Bronchial epithelial cell (primary cell): ENCODE results near the gene MRPS27. TPM values are rescaled to one million over a fixed set of nuclear protein-coding genes. Genes with fewer than 3 reads are reported as not detected.

Experiments
- DNase-seq: peaks from one replicate; pipeline ENCODE4 v3.0.0-alpha.2; 2010; ENCODE audit warnings: low read depth
- FAIRE-seq: peaks from 2 replicates; lab custom pipeline; 2011; peaks lifted over from hg19 to GRCh38; lab: Jason Lieb, UNC
- H3K27me3 ChIP-seq: 2 replicates; pipeline ENCODE4 v1.5.1; 2011; ENCODE audit warnings: low read length; ENCODE audit not compliant: control insufficient read depth, insufficient read depth
- H3K36me3 ChIP-seq: 2 replicates; pipeline ENCODE4 v1.5.1; 2011; ENCODE audit warnings: low read length; ENCODE audit not compliant: control insufficient read depth, insufficient read depth
- H3K4me3 ChIP-seq: 2 replicates; pipeline ENCODE4 v1.5.1; 2011; ENCODE audit warnings: mild to moderate bottlenecking, low read depth, low read length, control low read depth
- total RNA-seq: library from RNA; depleted of rRNA; stranded (reverse); fragments of >200 nt; gene quantifications from 2 replicates; pipeline ENCODE4 v1.2.1, GENCODE V29; 2014
- TF ChIP-seq, protein P1 (sequence below): IDR thresholded peaks from 2 replicates; pipeline ENCODE4 v1.5.1; 2011; ENCODE audit warnings: mild to moderate bottlenecking, moderate library complexity, low read length, control low read depth, inconsistent platforms; ENCODE audit not compliant: insufficient read depth, severe bottlenecking

MRPS27 gene
- total RNA-seq, 1 donor from 2014 or later, result 53.4 TPM

GRCh38 chr5:72226950-72227349, 93.1 kb downstream of the MRPS27 start:
- H3K36me3 ChIP-seq, result peaks cover 11% of the 10 kb centered on the region
- FAIRE-seq, result no peak
- DNase-seq, result no peak
- TF ChIP-seq, protein P1, sequence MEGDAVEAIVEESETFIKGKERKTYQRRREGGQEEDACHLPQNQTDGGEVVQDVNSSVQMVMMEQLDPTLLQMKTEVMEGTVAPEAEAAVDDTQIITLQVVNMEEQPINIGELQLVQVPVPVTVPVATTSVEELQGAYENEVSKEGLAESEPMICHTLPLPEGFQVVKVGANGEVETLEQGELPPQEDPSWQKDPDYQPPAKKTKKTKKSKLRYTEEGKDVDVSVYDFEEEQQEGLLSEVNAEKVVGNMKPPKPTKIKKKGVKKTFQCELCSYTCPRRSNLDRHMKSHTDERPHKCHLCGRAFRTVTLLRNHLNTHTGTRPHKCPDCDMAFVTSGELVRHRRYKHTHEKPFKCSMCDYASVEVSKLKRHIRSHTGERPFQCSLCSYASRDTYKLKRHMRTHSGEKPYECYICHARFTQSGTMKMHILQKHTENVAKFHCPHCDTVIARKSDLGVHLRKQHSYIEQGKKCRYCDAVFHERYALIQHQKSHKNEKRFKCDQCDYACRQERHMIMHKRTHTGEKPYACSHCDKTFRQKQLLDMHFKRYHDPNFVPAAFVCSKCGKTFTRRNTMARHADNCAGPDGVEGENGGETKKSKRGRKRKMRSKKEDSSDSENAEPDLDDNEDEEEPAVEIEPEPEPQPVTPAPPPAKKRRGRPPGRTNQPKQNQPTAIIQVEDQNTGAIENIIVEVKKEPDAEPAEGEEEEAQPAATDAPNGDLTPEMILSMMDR, result no peak
- H3K27me3 ChIP-seq, result no peaks in the 10 kb centered on the region
- H3K4me3 ChIP-seq, result no peak overlapping the region

- TF ChIP-seq, protein P1, result no peak
- no peak for DNase-seq
- no peak for FAIRE-seq
- peaks cover 12% of the 10 kb centered on the region for H3K36me3 ChIP-seq
- H3K4me3 ChIP-seq, result no peak overlapping the region
- H3K27me3 ChIP-seq, result no peaks in the 10 kb centered on the region
These were observed 94.3 kb downstream of the MRPS27 start for GRCh38 chr5:72225741-72226140.

DNA sequence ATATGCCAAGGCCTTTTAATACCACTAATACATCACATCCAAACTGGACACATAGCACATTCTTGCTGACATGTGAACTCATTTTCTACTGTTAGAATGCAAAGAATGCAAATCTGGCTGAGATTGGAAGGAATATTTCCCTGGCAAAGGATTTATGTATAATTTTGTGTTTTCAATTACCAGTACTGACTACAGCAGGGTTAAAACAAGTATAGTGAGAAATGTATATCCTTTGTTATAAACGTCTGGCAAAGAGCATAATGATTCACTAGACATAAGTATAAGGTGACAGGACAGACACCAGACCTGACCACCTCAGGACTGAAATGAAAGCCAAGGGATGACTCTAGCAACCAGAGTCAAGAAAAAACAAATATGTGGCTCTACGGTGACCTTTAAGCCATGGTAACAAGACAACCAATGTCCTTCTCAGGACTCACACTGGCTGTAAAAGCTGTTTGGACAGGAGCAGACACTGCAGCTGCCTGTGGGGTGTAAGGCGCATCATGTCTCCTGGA, 95.0 kb downstream of the MRPS27 start:
- TF ChIP-seq, protein P1, result no peak
- no peak for FAIRE-seq
- no peak for DNase-seq

GRCh38 chr5:72223371-72223770, 96.7 kb downstream of the MRPS27 start:
- Histone ChIP-seq H3K36me3 (peaks cover 15% of the 10 kb centered on the region), H3K4me3 (no peak overlapping the region), H3K27me3 (no peaks in the 10 kb centered on the region)
- FAIRE-seq, result no peak
- TF ChIP-seq, protein P1, result no peak
- DNase-seq, result no peak

More for the DNA sequence above, 95.0 kb downstream of the MRPS27 start:
- no peaks in the 10 kb centered on the region for H3K27me3 ChIP-seq
- H3K4me3 ChIP-seq, result no peak overlapping the region
- peaks cover 15% of the 10 kb centered on the region for H3K36me3 ChIP-seq

GRCh38 chr5:72222521-72222920, 97.5 kb downstream of the MRPS27 start:
- TF ChIP-seq, protein P1, result no peak
- DNase-seq, result no peak
- peaks cover 15% of the 10 kb centered on the region for H3K36me3 ChIP-seq
- H3K4me3 ChIP-seq, result no peak overlapping the region
- FAIRE-seq, result no peak
- no peaks in the 10 kb centered on the region for H3K27me3 ChIP-seq

- FAIRE-seq, result no peak
- TF ChIP-seq, protein P1, result no peak
- no peak for DNase-seq
- Histone ChIP-seq H3K4me3 (no peak overlapping the region), H3K27me3 (no peaks in the 10 kb centered on the region), H3K36me3 (peaks cover 12% of the 10 kb centered on the region)
These were observed 98.5 kb downstream of the MRPS27 start for GRCh38 chr5:72221541-72221940.
